HG03469 (cell line): Measurements from ENCODE around the gene TMEM43.

Experiments
- ATAC-seq: cut with Tn5 transposase; IDR thresholded peaks from one replicate; pipeline ENCODE4 v1.9.1; 2021; ENCODE audit warnings: mild to moderate bottlenecking, moderate library complexity, moderate number of reproducible peaks; ENCODE audit not compliant: unreplicated experiment

The TMEM43 gene

GRCh38 chr3:14170531-14171159, 45.8 kb downstream of the TMEM43 start:
- ATAC-seq = no peak

GRCh38 chr3:14172496-14172895, 47.6 kb downstream of the TMEM43 start:
- no peak for ATAC-seq

- ATAC-seq = no peak
Observed at GRCh38 chr3:14174483-14174882, 49.6 kb downstream of the TMEM43 start.

- peak; percentile 22 for ATAC-seq
Observed at GRCh38 chr3:14175383-14176037, 50.7 kb downstream of the TMEM43 start.

GRCh38 chr3:14177580-14178246, 52.9 kb downstream of the TMEM43 start:
- ATAC-seq = peak; percentile 1

- peak; percentile 87 for ATAC-seq
Observed at GRCh38 chr3:14178247-14179113, 53.6 kb downstream of the TMEM43 start, which contains the start of the genes LSM3 and XPC. Gene LSM3, plus strand, starts transcription at chr3:14178817. Its CDS starts 44 bp downstream, at chr3:14178861. Gene XPC, minus strand, starts transcription at chr3:14178601. Its CDS starts 33 bp downstream, at chr3:14178568.

- no peak for ATAC-seq
Observed at GRCh38 chr3:14179114-14179465, 54.2 kb downstream of the TMEM43 start.

GRCh38 chr3:14179795-14180194, 54.9 kb downstream of the TMEM43 start:
- ATAC-seq = no peak

- ATAC-seq = no peak
Observed at GRCh38 chr3:14181253-14181652, 56.4 kb downstream of the TMEM43 start.

GRCh38 chr3:14183015-14183577, 58.2 kb downstream of the TMEM43 start:
- ATAC-seq = no peak

- no peak for ATAC-seq
Observed at GRCh38 chr3:14186854-14187458, 62.1 kb downstream of the TMEM43 start.

GRCh38 chr3:14188041-14188754, 63.3 kb downstream of the TMEM43 start:
- no peak for ATAC-seq
